Measurements from ENCODE around the gene NAT10.
"Not testable (repeated sequence)": the region's sequence is repeated elsewhere in the genome, so short reads cannot be mapped to it uniquely, and the experiment has no call there.

Gene NAT10

GRCh38 chr11:34167961-34168360, 62.5 kb downstream of the NAT10 start:
- no peak for DNase-seq (ENCODE audit: low read depth in 2 of 2)

GRCh38 chr11:34168642-34169420, 63.4 kb downstream of the NAT10 start:
- no peak for DNase-seq (ENCODE audit: low read depth in 2 of 2)

GRCh38 chr11:34169686-34170085, 64.3 kb downstream of the NAT10 start:
- no peak for DNase-seq (ENCODE audit: low read depth in 2 of 2)

GRCh38 chr11:34173050-34173449, 67.6 kb downstream of the NAT10 start:
- no peak for DNase-seq (ENCODE audit: low read depth in 2 of 2)

GRCh38 chr11:34174412-34175041, 69.1 kb downstream of the NAT10 start:
- DNase-seq (ENCODE audit: low read depth in 2 of 2), result peak; percentile 61 to 81

GRCh38 chr11:34175284-34176019, 70.0 kb downstream of the NAT10 start:
- no peak for DNase-seq (ENCODE audit: low read depth in 2 of 2)

GRCh38 chr11:34176751-34177209, 71.4 kb downstream of the NAT10 start:
- no peak for DNase-seq (ENCODE audit: low read depth in 2 of 2)

GRCh38 chr11:34178209-34178821, 72.9 kb downstream of the NAT10 start:
- DNase-seq (ENCODE audit: low read depth in 2 of 2), result no peak

- DNase-seq (ENCODE audit: low read depth in 2 of 2), result no peak
These were observed 73.7 kb downstream of the NAT10 start for GRCh38 chr11:34179026-34179675.

GRCh38 chr11:34180040-34180813, 74.8 kb downstream of the NAT10 start:
- DNase-seq (ENCODE audit: low read depth in 2 of 2), result no peak

GRCh38 chr11:34180814-34181165, 75.4 kb downstream of the NAT10 start:
- DNase-seq (ENCODE audit: low read depth in 2 of 2), result not testable (repeated sequence)

GRCh38 chr11:34181251-34181650, 75.8 kb downstream of the NAT10 start:
- no peak for DNase-seq (ENCODE audit: low read depth in 2 of 2)

GRCh38 chr11:34181856-34182405, 76.5 kb downstream of the NAT10 start:
- DNase-seq (ENCODE audit: low read depth in 2 of 2), result no peak

- no peak for DNase-seq (ENCODE audit: low read depth in 2 of 2)
These were observed 77.0 kb downstream of the NAT10 start for GRCh38 chr11:34182425-34182824.

GRCh38 chr11:34182921-34183685, 77.7 kb downstream of the NAT10 start:
- no peak for DNase-seq (ENCODE audit: low read depth in 2 of 2)

GRCh38 chr11:34183848-34184391, 78.5 kb downstream of the NAT10 start:
- DNase-seq (ENCODE audit: low read depth in 2 of 2), result no peak

GRCh38 chr11:34184505-34185015, 79.1 kb downstream of the NAT10 start:
- no peak for DNase-seq (ENCODE audit: low read depth in 2 of 2)

- no peak for DNase-seq (ENCODE audit: low read depth in 2 of 2)
These were observed 80.8 kb downstream of the NAT10 start for GRCh38 chr11:34185926-34186841.
